ENCODE data around the gene PIP.

DNA sequence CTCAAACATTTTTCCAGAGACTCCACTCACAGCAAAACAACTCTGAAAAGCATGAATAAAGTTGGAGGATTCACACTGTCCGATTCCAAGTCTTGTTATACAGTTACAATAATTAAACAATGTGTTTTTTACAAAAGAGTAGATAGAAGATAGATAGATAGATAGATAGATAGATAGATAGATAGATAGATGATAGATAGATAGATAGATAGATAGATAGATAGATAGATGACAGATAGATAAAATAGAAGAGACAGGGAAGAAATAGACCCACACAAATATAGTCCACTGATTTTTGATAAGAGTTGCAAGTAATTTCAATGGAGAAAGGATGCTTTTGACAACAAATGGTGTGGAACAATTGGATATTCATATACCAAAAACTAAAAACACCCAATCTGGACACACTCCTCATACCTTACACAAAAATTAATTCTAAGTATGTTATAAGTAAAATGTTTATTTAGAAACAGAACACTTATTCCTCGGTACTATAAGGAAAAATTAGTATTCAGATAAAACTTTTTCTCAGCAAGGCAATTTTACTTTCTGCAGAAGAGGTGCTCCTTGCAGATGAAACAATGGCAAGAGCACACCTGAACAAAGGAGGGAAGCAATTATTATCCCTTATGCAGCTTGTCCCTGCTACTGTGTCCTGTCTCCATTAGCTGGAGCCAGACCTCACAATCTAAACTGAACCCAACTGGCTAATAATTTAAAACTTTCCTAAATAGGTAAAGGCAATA lies 45.7 kb downstream of the PIP start:
- TF ChIP-seq CTCF (IDR thresholded peaks at IDR 0.05 in 8 of 11, conservative IDR thresholded peaks at IDR 0.05 in 3 of 11) (no peak), POLR2A (IDR thresholded peaks at IDR 0.05) (no peak)
